Small intestine (tissue), 16 donors: ENCODE results near the gene LILRB2. TPM values are rescaled to one million over a fixed set of nuclear protein-coding genes. Genes with fewer than 3 reads are reported as not detected.
"Not testable (repeated sequence)": the region's sequence is repeated elsewhere in the genome, so short reads cannot be mapped to it uniquely, and the experiment has no call there.

Source experiments
- DNase-seq, 2 donors: peaks; one replicate each; pipeline versions ENCODE4 v3.0.0 to v3.0.0-alpha.2; 2013
- FAIRE-seq: peaks from 2 replicates; lab custom pipeline; 2012; peaks lifted over from hg19 to GRCh38; lab: Jason Lieb, UNC
- H3K27ac ChIP-seq, 3 donors: one replicate each; pipeline ENCODE4 v1.5.1; 2013; ENCODE audit warnings: low read length in 2 of 3, mild to moderate bottlenecking in 2 of 3, control low read depth in 1 of 3, inconsistent platforms in 1 of 3, low read depth in 1 of 3, moderate library complexity in 1 of 3
- H3K27me3 ChIP-seq, 3 donors: one replicate each; pipeline ENCODE4 v1.6.1; 2013; ENCODE audit warnings: low read length in 3 of 3, inconsistent platforms in 1 of 3; ENCODE audit not compliant: control insufficient read depth in 3 of 3, insufficient read depth in 3 of 3
- H3K36me3 ChIP-seq, 3 donors: one replicate each; pipeline ENCODE4 v1.6.1; 2013; ENCODE audit warnings: low read length in 3 of 3, inconsistent platforms in 1 of 3, low read depth in 1 of 3, mild to moderate bottlenecking in 1 of 3, moderate library complexity in 1 of 3; ENCODE audit not compliant: control insufficient read depth in 3 of 3, insufficient read depth in 2 of 3
- H3K4me1 ChIP-seq, 3 donors: one replicate each; pipeline ENCODE4 v1.6.1; 2013; ENCODE audit warnings: low read length in 2 of 3, inconsistent platforms in 1 of 3, low read depth in 1 of 3, mild to moderate bottlenecking in 1 of 3, moderate library complexity in 1 of 3; ENCODE audit not compliant: control insufficient read depth in 3 of 3, insufficient read depth in 2 of 3
- H3K4me3 ChIP-seq, 3 donors: one replicate each; pipeline ENCODE4 v1.5.1; 2013; ENCODE audit warnings: low read length in 3 of 3, control low read depth in 1 of 3, inconsistent platforms in 1 of 3, low read depth in 1 of 3, mild to moderate bottlenecking in 1 of 3, moderate library complexity in 1 of 3
- H3K9me3 ChIP-seq, 2 donors: one replicate each; pipeline ENCODE4 v1.6.1; 2013; ENCODE audit warnings: low read depth in 1 of 2, low read length in 1 of 2; ENCODE audit not compliant: control insufficient read depth in 2 of 2, insufficient read depth in 1 of 2
- WGBS, 3 donors: extraction: QIAGEN DNeasy Blood & Tissue Kit; methylation state at CpG; one replicate each; pipeline ENCODE4 v1.1.7; 2013; 5-methylcytosine and 5-hydroxymethylcytosine counted together
- long read RNA-seq, 10 donors: transcript quantifications; one replicate each; lab custom pipeline, GENCODE V29; 2026
- polyA plus RNA-seq, 4 donors: library from polyadenylated mRNA; stranded (reverse) in 3 of 4; unstranded in 1 of 4; fragments of 200-250 nt in 3 of 4; fragments of 120-200 nt in 1 of 4; gene quantifications; one replicate each; pipeline versions ENCODE4 v1.2.1 to v1.2.3, GENCODE V29; 2013
- donor health status: healthy with polysubstance abuse.
- donor health status: control.
- donor health status: control.
- donor health status: Bipolar disorder and iron deficiency.
- donor health status: healthy.

LILRB2 gene
- 1 to 10 TPM in 2 of 4 donors, under 1 TPM in 2; 0.22 to 4.7 (median 1.7) TPM for polyA plus RNA-seq
- long read RNA-seq, donor 1, partial matches to known transcripts = 8 of 10 reads
- long read RNA-seq, donor 1, other reads (novel, unspliced or antisense) = 0 of 10 reads
- long read RNA-seq, donor 2 = 0 reads
- long read RNA-seq, donor 3 = 0 reads
- long read RNA-seq, donor 4 = 0 reads
- long read RNA-seq, donor 5 = 0 reads
- long read RNA-seq, donor 6 = 0 reads
- long read RNA-seq, donor 7 = 0 reads
- long read RNA-seq, donor 8 = 0 reads
- long read RNA-seq, donor 9 = 0 reads
- long read RNA-seq, donor 10 = 0 reads

GRCh38 chr19:54281007-54281728, at the start of gene LILRB2:
Gene LILRB2 (minus strand): TSS chr19:54281110. CDS start chr19:54280496, 614 bp downstream.
- WGBS, 3 donors = 61 to 75% (median 65%) methylated on average over 12 of the region's 12 CpGs

GRCh38 chr19:54329476-54330165, 48.7 kb upstream of the LILRB2 start:
- FAIRE-seq (no peak), DNase-seq (no peak)
- WGBS, 3 donors = 75 to 84% (median 82%) methylated on average over 14 of the region's 14 CpGs
- H3K36me3 ChIP-seq = no peaks in the 10 kb centered on the region
- H3K27ac ChIP-seq = no peak overlapping the region
- no peak overlapping the region for H3K4me3 ChIP-seq
- no peaks in the 10 kb centered on the region for H3K9me3 ChIP-seq
- H3K27me3 ChIP-seq = peaks cover 0 to 2% (median 0%) of the 10 kb centered on the region in 3 donors
- no peaks in the 10 kb centered on the region for H3K4me1 ChIP-seq

More at GRCh38 chr19:54281007-54281728, at the start of gene LILRB2:
- no peak for DNase-seq
- Histone ChIP-seq H3K36me3 (no peaks in the 10 kb centered on the region), H3K9me3 (no peaks in the 10 kb centered on the region), H3K4me1 (no peaks in the 10 kb centered on the region), H3K27me3 (peaks cover 0 to 3% (median 2%) of the 10 kb centered on the region in 3 donors), H3K4me3 (no peak within 1 kb of the TSS), H3K27ac (no peak within 1 kb of the TSS)
- no peak for FAIRE-seq

- not testable (repeated sequence) for H3K9me3 ChIP-seq, H3K27ac ChIP-seq, H3K36me3 ChIP-seq, FAIRE-seq, DNase-seq, H3K4me1 ChIP-seq, H3K4me3 ChIP-seq, H3K27me3 ChIP-seq
- WGBS, 3 donors = 69 to 71% (median 71%) methylated on average over 5 of the region's 5 CpGs
Measured at GRCh38 chr19:54328781-54329180, 47.9 kb upstream of the LILRB2 start.

- DNase-seq = no peak
- Histone ChIP-seq H3K36me3 (no peaks in the 10 kb centered on the region), H3K9me3 (no peaks in the 10 kb centered on the region), H3K27me3 (peaks cover 0 to 2% (median 0%) of the 10 kb centered on the region in 3 donors), H3K4me1 (no peaks in the 10 kb centered on the region), H3K27ac (no peak overlapping the region), H3K4me3 (no peak overlapping the region)
- no peak for FAIRE-seq
- WGBS, 3 donors = 68 to 73% (median 69%) methylated on average over 5 of the region's 5 CpGs
Measured at GRCh38 chr19:54325631-54326030, 44.7 kb upstream of the LILRB2 start.

- DNase-seq = peak; percentile 35 to 43
- H3K4me3 ChIP-seq = no peak overlapping the region
- FAIRE-seq = no peak
- no peaks in the 10 kb centered on the region for H3K4me1 ChIP-seq
- H3K36me3 ChIP-seq = no peaks in the 10 kb centered on the region
- 0 to 4% (median 4%) methylated on average over 4 of the region's 4 CpGs for WGBS, 3 donors
- H3K27ac ChIP-seq = no peak overlapping the region
- H3K9me3 ChIP-seq = no peaks in the 10 kb centered on the region
- H3K27me3 ChIP-seq = peaks cover 0 to 2% (median 0%) of the 10 kb centered on the region in 3 donors
Measured at GRCh38 chr19:54325194-54325621, 44.3 kb upstream of the LILRB2 start.

GRCh38 chr19:54324071-54324470, 43.2 kb upstream of the LILRB2 start:
- Histone ChIP-seq H3K27ac (no peak overlapping the region), H3K4me1 (no peaks in the 10 kb centered on the region), H3K4me3 (no peak overlapping the region), H3K9me3 (no peaks in the 10 kb centered on the region), H3K27me3 (peaks cover 0 to 2% (median 0%) of the 10 kb centered on the region in 3 donors), H3K36me3 (no peaks in the 10 kb centered on the region)
- FAIRE-seq (no peak), DNase-seq (no peak)
- WGBS, 3 donors = 9 to 31% (median 24%) methylated on average over 3 of the region's 3 CpGs

- H3K27ac ChIP-seq, H3K9me3 ChIP-seq, H3K27me3 ChIP-seq, H3K4me1 ChIP-seq, H3K36me3 ChIP-seq, H3K4me3 ChIP-seq, DNase-seq, FAIRE-seq: not testable (repeated sequence)
- WGBS, 3 donors = 23% methylated on average over 9 of the region's 13 CpGs; no CpG with 5 or more reads in 2 of the 3 donors
Measured at GRCh38 chr19:54322934-54323333, 42.0 kb upstream of the LILRB2 start.

- H3K4me3 ChIP-seq, H3K4me1 ChIP-seq, H3K27ac ChIP-seq, DNase-seq, H3K36me3 ChIP-seq, H3K9me3 ChIP-seq, H3K27me3 ChIP-seq, FAIRE-seq: not testable (repeated sequence)
- 84 to 97% (median 86%) methylated on average over 10 to 11 of the region's 13 CpGs for WGBS, 3 donors
Measured at GRCh38 chr19:54322295-54322694, 41.4 kb upstream of the LILRB2 start.
